Colon (tissue), 2 donors: ENCODE data around the gene CBARP.
"Not testable (repeated sequence)": the region's sequence is repeated elsewhere in the genome, so short reads cannot be mapped to it uniquely, and the experiment has no call there.

Experiments used
- FAIRE-seq: peaks from 2 replicates; lab custom pipeline; 2012; peaks lifted over from hg19 to GRCh38; lab: Jason Lieb, UNC
- donor health status: control.
- donor health status: control.

Gene CBARP

DNA sequence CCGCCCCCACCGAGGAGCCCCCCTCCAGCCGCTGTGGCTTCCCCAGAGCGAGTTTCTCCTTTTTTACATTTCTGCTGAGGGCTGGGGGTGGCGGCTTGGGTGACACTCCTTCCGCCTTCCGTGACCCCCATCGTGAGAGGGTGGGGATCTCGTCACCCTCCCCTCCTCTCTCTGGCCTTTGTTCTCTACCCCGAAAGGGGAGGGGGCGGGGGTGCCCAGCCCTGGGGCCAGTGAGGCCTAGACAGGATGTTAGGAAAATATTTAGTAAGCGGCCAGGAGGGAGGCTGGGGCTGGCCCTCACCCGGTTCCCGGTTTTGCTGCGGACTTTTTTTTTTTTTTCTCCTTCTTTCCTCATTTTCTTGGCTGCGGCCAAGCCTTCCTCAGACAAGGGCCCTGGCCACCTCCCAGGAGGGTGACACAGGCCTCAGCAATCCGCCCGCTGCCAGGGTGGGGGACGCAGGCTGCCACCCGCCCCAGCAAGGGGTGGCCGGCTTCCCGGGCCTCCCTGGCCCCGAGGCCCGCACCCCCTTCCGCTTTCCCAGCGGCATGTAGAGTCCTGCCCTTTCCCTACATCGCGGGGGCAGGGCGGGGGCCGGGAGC lies 14.5 kb upstream of the CBARP start:
- FAIRE-seq: no peak

DNA sequence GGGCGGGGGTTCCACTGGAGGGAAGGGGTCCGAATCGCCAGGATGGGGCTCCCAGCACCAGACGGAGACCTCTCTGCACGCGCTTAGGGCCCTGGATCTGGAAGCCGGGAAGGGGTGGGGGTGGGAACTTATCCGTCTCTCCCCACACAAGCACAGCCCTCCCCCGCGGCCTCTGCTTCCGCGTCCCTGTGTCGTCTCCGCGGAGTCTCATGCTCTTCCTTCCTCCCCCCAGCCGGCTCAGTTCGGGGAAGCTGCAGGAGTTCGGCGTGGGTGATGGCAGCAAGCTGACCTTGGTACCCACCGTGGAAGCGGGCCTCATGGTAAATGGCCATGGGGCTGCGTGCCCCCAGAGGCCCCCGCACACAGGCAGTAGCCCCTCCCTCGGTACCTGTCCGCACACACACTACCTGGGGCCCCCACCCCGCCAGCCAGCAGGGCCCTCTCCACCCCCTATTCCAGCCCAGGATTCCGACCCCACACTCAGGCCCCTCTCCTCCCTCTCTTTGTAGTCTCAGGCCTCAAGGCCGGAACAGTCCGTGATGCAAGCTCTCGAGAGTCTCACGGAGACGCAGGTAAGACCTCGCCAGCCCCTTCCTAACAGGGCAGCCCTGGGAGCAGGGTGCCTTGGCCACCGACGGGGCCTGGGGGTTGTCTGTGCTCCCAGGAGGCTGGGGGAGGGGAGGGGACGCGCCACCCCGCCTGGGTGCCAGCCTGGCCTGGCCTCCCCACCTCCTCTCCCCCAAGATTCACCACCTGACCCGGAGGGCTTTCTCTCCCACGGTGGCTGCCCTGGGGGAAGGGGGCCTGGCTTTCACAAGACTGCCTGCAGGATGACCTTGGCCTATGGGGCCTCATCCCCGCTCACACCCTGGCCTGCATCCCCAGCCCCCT lies 13.8 kb upstream of the CBARP start:
- no peak for FAIRE-seq

DNA sequence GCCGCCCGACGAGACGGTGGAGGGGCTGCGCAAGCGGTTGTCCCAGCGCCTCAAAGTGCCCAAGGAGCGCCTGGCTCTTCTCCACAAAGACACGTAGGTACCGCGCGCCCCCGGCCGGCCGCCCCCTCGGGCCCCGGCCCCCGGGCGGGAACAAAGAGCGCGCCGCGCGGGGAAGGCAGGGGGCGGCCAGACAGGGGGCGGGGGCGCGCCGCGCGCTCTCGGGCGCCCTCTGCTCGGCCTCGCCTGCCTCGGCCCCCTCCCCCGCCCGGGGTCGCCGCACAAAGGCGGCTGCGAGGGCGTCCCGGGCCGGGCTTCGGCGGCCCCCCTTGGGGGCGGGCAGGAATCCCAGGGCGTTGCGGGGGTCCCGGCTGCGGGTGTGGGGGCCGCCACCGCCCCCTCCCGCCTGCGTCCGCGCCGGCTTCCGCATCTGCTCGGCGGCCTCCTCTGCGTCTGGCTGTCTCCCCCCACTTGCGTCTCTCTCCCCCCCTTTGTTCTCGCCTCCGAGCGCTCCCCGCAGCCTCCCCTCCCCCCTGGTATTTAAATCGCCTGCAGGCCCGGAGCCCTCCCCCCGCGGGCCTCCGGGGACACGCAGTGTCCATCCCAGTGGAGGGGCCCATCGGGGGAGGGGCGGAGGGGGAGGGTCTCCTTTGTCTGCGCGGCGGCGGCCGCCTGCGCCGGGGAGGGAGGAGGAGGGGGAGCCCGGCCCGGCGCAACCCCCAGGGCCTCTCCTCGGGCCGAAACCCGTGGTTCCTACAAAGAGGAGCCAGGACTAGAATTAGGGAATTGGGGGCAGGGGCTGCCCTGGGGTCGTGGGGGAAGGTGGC lies 12.8 kb upstream of the CBARP start:
- FAIRE-seq: no peak

DNA sequence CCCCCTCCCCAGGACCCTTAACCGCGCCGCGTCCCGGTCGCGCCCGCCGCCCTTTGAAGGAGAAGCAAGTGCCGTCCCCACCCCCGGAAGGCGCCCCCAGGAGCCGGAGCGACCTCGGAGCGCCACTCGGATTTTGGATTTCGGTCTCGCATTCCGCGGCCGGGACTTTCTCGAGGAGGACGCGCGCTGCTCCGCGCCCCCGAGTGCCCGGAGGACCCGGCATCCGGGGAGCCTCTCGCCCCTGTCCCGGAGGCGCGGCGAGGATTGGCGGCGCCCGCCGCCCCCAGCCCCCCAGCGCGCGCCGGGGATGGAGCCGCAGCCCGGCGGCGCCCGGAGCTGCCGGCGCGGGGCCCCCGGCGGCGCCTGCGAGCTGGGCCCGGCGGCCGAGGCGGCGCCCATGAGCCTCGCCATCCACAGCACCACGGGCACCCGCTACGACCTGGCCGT lies 12.2 kb upstream of the CBARP start:
- no peak for FAIRE-seq

DNA sequence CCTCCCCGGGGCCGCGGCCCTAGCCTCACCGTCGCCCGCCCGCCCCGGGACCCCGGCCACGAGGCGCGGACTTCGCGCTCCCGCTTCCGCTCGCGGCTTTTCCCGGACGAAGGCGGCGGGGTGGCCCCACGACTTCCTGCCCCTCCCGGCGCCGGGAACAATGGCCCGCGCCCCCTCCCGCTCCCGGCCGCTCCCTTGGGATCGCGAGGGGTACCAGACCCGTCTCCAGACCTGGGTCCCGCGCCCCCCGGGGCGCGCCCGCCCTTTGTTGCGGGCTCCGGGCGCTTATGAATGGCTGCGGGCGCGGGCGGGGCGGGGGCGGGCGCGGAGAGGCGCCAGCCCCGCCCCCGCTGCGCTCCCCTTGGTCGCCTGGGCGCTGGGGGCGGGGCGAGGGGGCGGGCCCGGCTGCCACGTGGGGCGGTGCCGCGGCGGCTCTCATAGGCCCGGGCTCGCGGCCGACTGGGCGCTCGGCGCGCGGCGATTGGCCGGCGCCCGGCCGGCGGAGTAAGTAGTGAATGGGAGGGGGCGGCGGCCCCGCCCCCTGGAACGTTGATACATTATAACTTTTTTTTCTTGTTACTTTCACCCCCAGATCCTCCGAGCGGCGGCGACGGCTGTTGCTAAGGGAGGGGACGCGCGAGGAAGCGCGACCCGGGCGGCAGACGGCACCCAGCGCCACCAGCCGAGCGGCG lies 11.6 kb upstream of the CBARP start:
- no peak for FAIRE-seq

DNA sequence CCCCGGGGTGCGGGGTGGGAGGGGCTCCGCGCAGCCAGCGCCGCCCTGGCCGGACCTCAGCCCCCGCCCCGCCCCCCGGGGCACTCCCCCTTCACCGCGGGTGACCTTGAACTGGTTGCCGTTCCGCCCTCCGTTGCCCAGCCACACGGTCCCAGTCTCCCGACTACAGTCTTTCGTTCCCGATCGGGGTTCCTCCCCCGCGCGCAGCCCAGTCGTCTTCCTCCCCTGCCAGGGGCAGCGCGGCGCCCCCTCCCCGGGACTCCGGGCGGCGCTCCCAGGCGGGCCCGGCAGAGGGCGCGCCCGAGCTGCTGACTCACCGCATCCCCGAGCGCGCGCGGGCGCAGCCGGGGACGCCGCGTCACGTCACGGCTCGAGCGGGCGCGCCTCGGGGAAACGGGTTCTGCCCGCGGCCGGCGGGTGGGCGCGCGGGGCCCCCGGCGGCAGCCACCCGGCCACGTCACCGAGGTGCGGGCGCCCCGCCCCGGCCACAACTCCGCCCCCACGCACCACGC lies 11.0 kb upstream of the CBARP start:
- FAIRE-seq: no peak

DNA sequence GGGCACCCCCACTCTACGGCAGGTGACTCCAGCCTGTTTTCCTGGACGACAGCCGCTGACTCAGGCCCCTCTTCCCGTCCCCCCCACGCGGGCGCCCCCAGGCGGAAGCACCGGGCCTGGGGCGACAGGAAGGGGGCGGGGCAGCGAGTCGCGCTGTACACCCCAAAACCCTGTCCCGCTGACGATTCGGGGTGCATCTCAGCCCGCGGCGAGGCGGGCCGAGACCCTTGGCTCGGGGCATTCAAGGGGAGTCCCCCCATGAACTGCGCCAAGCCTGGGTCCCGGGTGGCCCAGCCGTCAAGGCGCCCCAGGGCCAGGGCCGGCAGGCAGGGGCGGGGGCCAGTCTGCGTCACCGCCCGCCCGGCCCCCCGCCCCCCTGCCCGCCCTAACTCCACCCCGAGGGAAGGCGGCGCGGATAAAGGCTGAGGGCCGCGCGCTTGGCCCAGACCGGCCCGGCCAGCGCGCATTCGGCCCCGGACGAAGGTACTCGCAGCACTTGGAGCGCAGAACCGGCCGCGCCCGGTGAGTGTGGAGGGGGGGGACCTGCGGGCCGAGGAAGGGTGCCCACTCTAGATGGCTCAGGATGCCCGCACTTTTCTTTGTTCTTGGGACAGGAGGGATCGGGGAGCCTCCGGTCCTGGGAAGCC lies 10.5 kb upstream of the CBARP start, which contains the start of gene MIDN:
TSS of gene MIDN (plus strand) at position 445 of the 647 bp plus-strand sequence. CDS start 1,714 bp downstream, outside the sequence.
- FAIRE-seq: no peak

DNA sequence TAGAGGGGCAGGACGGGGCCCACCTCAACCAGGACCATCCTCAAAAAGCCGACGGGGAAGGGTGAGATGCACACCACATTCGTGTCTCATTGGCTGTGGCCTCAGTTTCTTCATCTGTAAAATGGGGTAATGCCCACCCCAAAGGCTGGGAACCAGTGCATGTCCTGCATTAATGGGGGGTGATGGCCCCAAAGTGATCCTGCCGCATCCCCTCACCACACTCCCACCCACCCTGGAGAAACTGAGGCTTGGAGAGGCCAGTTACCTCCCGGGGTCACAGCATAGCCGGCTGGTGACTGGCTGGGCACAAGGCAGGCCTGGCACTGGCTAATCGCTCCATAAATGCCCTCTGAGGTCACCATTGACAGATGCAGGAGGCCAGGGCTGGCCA lies 9.9 kb upstream of the CBARP start:
- no peak for FAIRE-seq

DNA sequence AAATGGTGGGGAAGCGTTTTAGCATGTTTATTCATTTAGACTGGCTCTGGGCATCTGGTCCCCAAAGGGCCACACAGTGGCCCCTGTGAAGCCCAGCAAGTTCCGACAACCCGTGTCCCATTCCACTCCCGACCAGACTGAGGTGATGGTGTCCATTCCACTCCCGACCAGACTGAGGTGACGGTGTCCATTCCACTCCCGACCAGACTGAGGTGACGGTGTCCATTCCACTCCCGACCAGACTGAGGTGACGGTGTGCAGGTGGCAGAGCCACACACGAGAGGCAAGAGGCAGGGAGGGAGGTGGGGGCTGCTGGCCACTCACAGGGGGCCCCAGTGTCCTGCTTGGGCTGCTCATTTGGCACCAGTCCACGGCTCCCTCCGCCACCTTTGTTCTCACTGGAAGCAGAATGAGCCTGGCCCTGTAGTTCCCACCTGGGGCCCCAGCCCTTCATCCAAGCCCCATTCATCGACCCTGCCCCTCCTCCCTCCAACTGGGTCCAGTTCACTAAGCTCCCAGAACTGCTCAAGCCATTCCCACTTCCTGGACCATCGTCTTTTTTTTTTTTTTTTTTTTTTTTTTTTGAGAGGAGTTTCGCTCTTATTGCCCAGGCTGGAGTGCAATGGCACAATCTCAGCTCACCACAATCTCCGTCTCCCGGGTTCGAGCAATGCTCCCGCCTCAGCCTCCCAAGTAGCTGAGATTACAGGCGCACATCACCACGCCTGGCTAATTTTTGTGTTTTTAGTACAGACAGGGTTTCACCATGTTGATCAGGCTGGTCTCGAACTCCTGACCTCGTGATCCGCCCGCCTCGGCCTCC lies 8.7 kb upstream of the CBARP start:
- FAIRE-seq: not testable (repeated sequence)

DNA sequence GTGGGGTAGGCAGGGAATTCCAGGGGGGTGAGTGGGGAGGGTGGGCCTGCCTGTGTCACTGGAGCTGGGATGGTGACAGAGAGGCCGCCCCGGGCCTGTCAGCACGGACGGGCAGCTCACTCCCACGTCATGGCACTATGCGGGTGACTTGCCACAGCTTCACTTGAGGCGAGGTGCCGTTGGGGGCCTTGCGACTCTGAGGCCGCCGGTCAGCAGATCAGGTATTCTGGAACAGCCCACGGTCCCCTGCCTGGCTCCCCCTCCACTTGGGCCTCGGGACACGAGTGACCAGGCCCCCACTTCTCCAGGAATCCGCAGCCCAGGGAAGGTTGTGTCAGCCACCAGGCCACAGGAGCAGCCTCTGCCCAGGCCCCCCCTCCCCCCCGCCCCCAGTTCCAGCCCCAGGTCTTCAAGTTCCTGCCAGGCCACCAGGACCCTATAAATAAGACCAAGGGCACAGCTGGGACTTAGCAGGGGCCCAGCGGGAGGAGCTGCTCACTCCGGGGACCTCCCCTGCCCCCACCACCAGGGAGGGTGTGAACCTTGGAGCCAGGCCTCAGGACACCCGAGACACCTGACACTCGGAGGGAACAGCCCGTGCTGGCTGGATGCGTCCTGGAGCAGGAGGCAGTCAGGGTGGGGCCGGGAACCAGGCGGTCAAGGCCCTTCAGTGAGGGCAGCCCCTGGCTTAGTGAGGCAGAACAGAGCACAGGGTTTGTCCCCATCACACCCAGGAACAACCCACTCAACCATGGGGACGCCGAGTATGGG lies 7.9 kb upstream of the CBARP start:
- no peak for FAIRE-seq

DNA sequence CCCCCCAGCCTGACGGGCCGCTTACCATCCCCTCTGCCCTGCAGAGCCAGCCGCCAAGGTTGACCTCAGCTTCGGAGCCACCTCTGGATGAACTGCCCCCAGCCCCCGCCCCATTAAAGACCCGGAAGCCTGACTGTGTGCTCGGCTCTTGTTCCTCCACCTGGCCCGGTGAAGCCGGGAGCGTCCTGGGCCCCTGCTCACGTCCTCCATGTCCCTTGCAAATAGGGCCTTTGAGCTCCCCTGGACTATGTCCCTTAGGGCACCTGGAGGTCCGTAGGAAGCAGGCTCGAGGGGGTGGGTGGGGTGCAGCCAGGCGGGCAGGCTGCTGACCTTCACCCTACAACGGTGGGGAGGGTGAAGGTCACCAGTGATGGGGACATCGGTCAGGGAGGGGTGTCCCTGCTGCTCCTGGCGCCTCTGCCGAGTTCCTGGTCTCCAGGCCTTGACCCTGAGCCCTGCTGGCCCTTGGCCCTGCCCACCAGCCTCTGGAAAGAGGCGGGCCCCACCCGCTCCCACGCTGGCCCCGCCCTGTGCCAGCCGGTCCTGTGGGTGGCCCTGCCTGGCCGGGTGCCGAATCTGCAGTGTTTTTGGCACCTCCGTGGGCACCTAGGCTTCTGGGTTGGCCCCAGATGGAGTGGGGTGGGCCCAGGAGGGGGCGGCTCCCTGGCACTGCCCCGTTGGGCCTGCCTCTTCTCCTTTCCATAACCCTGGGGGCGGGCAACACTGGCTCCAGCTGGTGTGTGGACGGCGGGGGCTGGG lies 7.1 kb upstream of the CBARP start:
- FAIRE-seq: no peak

DNA sequence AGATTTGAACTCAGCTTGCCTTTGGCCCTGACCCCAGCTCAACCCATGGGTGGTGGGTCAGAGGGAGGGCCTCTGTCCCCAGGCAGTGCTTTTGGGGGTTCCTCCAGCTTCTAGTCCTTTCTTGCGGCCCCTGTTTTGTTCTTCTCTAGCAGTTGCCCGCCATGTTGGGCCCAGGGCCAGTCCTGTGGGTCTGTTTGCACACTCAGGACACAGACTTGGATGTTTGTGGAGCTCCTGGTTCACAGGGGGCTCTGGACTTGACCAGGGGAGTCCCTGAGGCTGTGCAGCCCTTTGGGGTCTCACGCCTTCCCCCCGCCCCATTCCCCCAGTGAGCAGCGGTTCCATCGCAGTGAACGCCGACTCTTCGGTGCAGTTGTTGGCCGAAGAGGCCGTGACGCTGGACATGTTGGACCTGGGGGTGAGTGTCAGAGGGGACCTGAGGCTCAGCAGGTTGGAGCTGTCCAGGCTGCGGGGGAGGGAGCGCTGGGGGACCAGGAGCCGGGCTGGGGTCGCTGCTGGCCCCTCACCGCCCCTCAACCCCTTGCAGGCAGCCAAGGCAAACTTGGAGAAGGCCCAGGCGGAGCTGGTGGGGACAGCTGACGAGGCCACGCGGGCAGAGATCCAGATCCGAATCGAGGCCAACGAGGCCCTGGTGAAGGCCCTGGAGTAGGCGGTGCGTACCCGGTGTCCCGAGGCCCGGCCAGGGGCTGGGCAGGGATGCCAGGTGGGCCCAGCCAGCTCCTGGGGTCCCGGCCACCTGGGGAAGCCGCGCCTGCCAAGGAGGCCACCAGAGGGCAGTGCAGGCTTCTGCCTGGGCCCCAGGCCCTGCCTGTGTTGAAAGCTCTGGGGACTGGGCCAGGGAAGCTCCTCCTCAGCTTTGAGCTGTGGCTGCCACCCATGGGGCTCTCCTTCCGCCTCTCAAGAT lies 6.2 kb upstream of the CBARP start:
- no peak for FAIRE-seq

DNA sequence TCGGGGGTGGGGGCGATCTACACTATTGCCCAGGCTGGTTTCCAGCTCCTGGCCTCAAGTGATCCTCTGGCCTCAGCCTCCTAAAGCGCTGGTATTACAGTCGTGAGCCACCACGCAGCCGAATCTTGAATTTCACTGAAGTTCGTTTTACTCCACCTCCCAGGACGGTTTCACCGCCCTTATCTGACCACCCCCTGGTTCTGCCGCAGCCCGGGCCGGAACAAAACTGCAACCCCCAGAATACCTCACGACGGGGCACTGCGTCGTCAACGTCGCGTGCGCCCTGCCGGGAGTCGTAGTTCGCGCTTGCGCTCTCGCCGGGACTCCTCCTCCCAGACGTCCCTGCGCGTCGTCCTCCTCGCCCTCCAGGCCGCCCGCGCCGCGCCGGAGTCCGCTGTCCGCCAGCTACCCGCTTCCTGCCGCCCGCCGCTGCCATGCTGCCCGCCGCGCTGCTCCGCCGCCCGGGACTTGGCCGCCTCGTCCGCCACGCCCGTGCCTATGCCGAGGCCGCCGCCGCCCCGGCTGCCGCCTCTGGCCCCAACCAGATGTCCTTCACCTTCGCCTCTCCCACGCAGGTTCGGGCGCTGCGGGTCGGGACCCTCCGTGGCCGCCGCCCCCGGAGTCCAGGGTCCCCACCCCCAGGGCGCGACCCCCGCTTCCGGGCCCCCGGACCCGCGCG lies 3.8 kb upstream of the CBARP start, which contains the start of gene ATP5F1D:
TSS of gene ATP5F1D (plus strand) at position 335 of the 679 bp plus-strand sequence. CDS start at position 435, 100 bp downstream.
- no peak for FAIRE-seq

DNA sequence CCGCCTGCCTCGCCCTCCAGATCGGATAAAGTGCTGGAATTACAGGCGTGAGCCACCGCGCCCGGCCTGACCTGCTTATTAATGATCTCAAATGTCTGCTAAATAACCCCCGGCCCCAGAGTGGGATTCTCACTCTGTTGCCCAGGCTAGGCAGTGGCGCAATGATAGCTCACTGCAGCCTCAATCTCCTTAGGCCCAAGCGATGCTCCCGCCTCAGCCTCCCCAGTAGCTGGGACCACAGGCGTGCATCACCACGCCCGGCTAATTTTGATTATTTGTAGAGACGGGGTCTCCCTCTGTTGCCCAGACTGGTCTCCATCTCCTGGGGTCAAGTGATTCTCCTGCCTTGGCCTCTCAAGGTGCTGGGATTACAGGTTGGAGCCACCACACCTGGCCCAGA lies 3.1 kb upstream of the CBARP start:
- no peak for FAIRE-seq

DNA sequence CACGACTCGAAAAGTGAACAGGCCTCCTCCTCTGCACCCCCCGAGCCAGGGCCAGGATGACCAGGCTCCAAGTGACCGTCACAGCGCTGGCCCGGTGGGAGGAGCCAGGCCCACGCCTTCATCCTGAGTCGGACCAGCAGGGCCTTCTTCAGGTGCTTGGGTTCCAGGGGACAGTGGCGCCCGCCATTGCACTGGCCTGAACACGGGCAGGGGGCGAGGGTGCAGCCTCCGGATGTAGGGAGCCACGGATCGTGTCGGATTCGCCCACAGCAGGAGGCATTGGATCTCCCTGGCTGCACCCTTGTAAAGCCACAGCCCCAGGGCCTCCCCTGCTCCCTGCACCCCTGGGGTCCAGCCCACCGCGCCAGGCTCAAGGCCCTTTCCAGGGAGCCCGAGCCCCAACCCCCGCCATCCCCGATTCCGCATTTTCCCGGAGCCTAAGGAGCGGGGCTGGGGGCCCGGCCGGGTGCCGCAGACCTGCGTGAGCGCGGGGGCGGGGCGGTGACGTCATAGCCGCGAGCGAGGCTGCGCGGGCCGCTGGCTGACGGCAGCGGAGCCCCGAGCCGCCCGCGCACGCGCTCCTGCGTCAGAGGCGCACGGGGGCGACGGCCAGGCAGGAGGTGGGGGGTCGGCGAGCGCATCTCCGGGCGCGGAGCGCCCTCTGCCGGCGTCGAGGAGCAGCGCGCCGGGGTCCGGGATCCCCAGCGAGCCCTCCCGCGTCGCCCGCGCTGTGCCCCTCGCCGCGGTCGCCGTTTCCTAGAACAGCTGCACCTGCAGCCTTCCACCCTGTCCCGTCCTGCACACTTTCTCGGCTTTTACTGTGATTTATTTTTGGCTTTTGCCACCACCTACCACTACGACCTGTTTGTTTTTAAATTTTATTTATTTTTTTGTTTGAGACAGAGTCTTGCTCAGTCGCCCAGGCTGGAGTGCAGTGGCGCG lies 2.3 kb upstream of the CBARP start:
- no peak for FAIRE-seq

DNA sequence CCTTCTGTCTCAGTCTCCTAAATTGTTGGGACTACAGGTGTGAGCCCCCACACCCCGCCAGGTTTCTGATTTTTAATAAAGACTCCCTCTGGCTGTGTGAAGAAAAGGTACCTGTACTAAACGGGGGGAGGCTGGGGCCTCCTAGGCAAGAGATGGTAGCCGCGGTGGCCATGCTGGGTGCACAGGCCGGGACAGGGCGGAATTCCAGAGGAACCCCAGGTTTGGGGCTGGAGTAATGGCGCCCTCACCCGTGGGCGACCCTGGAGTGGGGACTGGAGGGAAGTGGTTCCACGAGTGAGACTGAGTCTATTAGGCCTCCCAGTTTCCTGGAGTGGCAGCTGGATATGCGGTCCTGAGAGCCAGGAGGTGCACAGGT lies 1.6 kb upstream of the CBARP start:
- no peak for FAIRE-seq
